ENCODE data around the gene ZNF592. TPM values are rescaled to one million over a fixed set of nuclear protein-coding genes. Genes with fewer than 3 reads are reported as not detected.

The ZNF592 gene
- 29.3 and 31.3 TPM in 2 replicates for total RNA-seq

DNA sequence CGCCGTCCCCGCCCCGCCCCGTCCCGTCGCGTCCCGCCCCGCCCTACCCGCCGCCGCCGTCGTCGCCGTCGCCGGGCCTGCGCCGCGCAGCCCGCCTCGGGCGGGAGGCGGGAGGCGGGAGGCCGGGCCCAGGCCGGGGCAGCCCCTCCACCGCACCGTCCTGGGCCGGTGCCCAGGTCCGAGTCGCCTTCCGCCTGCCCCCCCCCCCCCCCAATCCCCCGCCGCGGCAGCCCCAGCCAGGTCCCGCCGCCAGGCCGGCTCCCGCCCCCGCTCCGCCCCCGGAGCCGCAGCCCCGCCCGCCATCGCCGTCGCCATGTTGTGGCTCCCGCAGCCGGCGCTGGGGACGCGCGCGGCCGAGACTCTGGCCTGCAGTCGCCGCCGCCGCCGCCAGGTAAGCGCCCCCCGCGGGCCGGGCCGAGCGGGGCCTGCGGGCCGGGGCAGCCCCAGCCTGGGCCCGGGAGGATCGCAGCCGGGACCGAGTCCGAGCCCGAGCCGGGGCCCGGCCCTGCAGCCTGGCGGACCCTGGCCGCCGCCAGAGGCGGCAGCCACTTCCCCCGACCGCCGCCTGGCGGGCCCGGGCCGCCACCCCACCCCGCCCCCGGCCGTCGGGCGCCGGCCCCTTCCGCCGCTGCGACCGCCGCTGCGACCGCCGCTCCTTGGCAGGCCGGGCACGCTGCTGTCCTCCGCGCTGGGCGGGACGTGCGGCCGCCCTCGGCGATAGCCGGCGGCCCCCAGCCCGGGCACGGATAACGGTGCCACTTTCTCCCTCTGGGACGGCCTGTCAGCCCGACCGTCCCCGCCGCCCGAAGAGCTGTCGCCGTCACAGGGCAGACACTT is at the start of gene ZNF592:
Gene ZNF592 (plus strand): TSS at position 319 of the 837 bp plus-strand sequence. CDS start 34,084 bp downstream, outside the sequence.
- H3K27me3 Mint-ChIP-seq (ENCODE audit: low read depth): no peaks in the 10 kb centered on the region
- H3K27ac Mint-ChIP-seq: peak within 1 kb of the TSS; percentile 97
- peaks cover 47% of the 10 kb centered on the region for H3K4me1 Mint-ChIP-seq (ENCODE audit: low read depth)
- H3K9me3 Mint-ChIP-seq: no peaks in the 10 kb centered on the region
- DNase-seq (ENCODE audit: low spot score): peak; percentile 76
- intact Hi-C loops (cut with micrococcal nuclease): loop anchor here (1.0 kb wide), 2 partner anchors 13 to 32 kb away; partner anchors contain the start of gene SEC11A
- peaks cover 33% of the 10 kb centered on the region for H3K36me3 Mint-ChIP-seq (ENCODE audit: low read depth)
- peak within 1 kb of the TSS; percentile 94 for H3K4me3 Mint-ChIP-seq (ENCODE audit: low read depth)

DNA sequence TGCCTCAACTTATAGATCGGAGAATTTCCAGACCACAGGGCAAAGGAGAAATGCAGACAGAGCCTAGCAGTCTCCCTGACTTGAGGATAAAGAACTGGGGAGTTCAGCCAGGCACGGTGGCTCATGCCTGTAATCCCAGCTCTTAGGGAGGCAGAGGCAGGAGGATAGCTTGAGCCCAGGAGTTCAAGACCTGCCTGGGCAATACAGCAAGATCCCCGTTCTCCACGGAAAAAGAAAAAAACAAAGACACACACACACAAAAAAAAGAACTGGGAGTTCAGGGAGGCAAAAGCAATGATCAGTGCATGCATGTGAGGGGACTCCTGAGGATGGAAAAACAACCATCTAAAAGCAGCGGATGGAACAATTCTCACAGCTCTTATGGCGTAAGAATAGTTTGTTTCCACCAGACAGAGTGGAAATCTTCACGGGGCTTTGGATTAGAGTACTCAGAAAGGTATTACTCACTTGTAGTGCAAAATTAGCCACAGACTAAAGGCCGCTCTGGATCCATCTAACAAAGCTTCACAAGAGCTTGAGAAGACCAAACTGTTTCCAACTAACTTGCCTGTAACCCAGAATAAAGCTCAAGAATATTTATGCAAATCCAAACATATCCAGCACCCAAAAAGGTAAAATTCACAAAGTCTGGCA is 48.7 kb upstream of the ZNF592 start:
- intact Hi-C loops (cut with micrococcal nuclease): no loop called here

GRCh38 chr15:84702961-84703482 is 45.4 kb upstream of the ZNF592 start:
- peaks cover 28% of the 10 kb centered on the region for H3K36me3 Mint-ChIP-seq (ENCODE audit: low read depth)
- intact Hi-C loops (cut with micrococcal nuclease): no loop called here
- H3K4me3 Mint-ChIP-seq (ENCODE audit: low read depth): no peak overlapping the region
- H3K4me1 Mint-ChIP-seq (ENCODE audit: low read depth): peaks cover 34% of the 10 kb centered on the region
- H3K9me3 Mint-ChIP-seq: no peaks in the 10 kb centered on the region
- H3K27me3 Mint-ChIP-seq (ENCODE audit: low read depth): no peaks in the 10 kb centered on the region
- no peak for DNase-seq (ENCODE audit: low spot score)
- peak overlapping the region; percentile 19 for H3K27ac Mint-ChIP-seq

More for the DNA sequence above, 48.7 kb upstream of the ZNF592 start:
- Mint-ChIP-seq H3K4me1 (ENCODE audit: low read depth) (peaks cover 38% of the 10 kb centered on the region), H3K27ac (peak overlapping the region; percentile 4), H3K4me3 (ENCODE audit: low read depth) (no peak overlapping the region), H3K36me3 (ENCODE audit: low read depth) (peaks cover 14% of the 10 kb centered on the region), H3K9me3 (no peaks in the 10 kb centered on the region), H3K27me3 (ENCODE audit: low read depth) (no peaks in the 10 kb centered on the region)
- DNase-seq (ENCODE audit: low spot score): no peak

DNA sequence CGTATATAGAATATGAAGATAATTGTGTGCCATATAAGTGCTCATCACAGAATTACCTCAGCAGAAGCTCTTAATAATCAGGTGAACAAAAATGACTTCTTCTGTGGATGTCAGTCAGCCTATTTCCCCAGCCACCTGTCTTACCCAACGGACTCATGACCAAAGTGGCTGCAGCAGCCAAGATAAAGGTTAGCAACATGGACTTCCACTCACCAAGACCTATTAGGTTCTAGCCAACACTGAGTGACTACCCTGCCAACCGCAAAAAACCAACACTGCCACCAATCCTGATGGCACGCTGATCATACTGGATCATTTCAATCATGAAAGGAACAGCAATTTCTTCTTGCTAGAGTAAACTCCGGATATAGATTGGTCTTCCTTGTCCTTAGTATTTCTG is 44.6 kb upstream of the ZNF592 start:
- H3K4me3 Mint-ChIP-seq (ENCODE audit: low read depth): no peak overlapping the region
- peaks cover 34% of the 10 kb centered on the region for H3K36me3 Mint-ChIP-seq (ENCODE audit: low read depth)
- H3K27me3 Mint-ChIP-seq (ENCODE audit: low read depth): no peaks in the 10 kb centered on the region
- no peaks in the 10 kb centered on the region for H3K9me3 Mint-ChIP-seq
- H3K27ac Mint-ChIP-seq: no peak overlapping the region
- intact Hi-C loops (cut with micrococcal nuclease): no loop called here
- H3K4me1 Mint-ChIP-seq (ENCODE audit: low read depth): peaks cover 35% of the 10 kb centered on the region
- no peak for DNase-seq (ENCODE audit: low spot score)

DNA sequence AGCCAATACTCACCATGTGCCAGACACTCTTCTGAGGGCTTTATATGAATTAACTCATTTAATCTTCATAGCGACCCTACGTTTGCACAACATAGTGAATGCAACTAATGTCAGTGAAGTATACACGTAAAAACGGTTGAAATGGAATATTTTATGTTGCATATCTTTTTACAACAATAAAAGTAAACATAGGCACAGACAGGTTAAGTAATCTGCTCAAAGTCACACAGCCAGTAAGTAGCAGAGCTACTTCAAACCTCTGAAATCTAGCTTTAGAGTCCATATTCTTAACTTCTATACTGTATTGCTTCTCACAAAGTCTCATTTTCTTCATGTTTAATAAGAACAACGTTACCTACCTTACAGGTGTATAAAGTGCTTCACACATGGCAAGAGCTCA is 34.0 kb upstream of the ZNF592 start:
- Mint-ChIP-seq H3K9me3 (no peaks in the 10 kb centered on the region), H3K27me3 (ENCODE audit: low read depth) (no peaks in the 10 kb centered on the region), H3K4me3 (ENCODE audit: low read depth) (peak overlapping the region; percentile 92), H3K27ac (peak overlapping the region; percentile 50), H3K4me1 (ENCODE audit: low read depth) (peaks cover 29% of the 10 kb centered on the region), H3K36me3 (ENCODE audit: low read depth) (peaks cover 33% of the 10 kb centered on the region)
- intact Hi-C loops (cut with micrococcal nuclease): no loop called here
- DNase-seq (ENCODE audit: low spot score): no peak

DNA sequence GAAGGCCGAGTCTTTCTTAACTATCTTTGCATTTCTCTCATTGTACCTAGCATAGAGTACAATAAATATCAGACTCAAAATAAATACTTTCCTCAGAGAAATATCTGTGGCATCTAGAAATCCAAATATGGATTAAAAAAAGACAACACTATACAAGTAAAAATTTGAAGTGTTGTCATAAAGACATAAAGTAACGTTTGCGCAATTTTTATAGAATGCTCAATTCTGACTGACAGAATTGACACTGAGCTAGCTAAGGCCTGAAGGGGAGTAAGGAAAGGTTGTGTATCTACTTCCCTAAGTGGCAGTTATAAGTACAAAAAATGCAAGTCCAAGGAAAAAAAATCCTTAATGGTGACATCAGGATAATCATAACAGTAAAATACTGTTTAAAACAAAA is 33.6 kb upstream of the ZNF592 start:
- Mint-ChIP-seq H3K27ac (peak overlapping the region; percentile 89), H3K4me3 (ENCODE audit: low read depth) (peak overlapping the region; percentile 92), H3K9me3 (no peaks in the 10 kb centered on the region), H3K36me3 (ENCODE audit: low read depth) (peaks cover 33% of the 10 kb centered on the region), H3K4me1 (ENCODE audit: low read depth) (peaks cover 29% of the 10 kb centered on the region), H3K27me3 (ENCODE audit: low read depth) (no peaks in the 10 kb centered on the region)
- DNase-seq (ENCODE audit: low spot score): no peak
- intact Hi-C loops (cut with micrococcal nuclease): loop anchor here (1.0 kb wide), 1 partner anchor 61 kb away; the partner anchor contains the start of gene WDR73

DNA sequence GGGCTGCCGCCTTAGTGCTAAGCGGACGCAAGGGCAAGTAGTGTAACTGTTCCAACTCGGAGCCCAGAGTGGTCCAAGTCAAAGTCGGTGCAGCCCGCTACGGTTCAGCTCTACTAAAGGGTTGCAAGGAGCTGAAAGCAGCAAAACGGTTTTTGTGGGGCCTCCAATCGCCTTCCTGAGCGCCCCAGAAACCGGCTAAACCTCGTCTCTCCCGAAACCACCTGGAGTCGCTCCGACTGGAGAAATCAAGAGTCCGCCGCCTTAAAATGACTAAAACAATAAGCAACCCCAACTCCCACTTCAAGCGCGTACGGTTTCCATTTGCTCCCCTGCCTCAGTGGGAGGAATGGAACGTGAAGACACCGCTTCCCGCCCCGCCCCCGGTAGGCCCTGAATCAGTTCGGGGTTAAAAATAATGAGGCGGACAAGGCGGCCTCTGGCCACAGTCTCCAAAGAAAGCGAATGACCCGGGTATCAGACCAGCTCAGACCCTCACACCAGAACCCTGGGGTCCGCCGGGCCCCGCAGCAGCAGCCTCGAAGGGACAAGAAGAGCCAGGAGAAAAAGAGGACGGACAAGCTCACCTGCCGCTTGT is 32.9 kb upstream of the ZNF592 start:
- H3K36me3 Mint-ChIP-seq (ENCODE audit: low read depth): peaks cover 33% of the 10 kb centered on the region
- H3K27me3 Mint-ChIP-seq (ENCODE audit: low read depth): no peaks in the 10 kb centered on the region
- peak; percentile 31 for DNase-seq (ENCODE audit: low spot score)
- H3K9me3 Mint-ChIP-seq: no peaks in the 10 kb centered on the region
- H3K27ac Mint-ChIP-seq: peak overlapping the region; percentile 89
- H3K4me3 Mint-ChIP-seq (ENCODE audit: low read depth): peak overlapping the region; percentile 92
- intact Hi-C loops (cut with micrococcal nuclease): loop anchor here (1.0 kb wide), 5 partner anchors 14 to 61 kb away; partner anchors contain the start of gene WDR73
- H3K4me1 Mint-ChIP-seq (ENCODE audit: low read depth): peaks cover 29% of the 10 kb centered on the region

- peak within 1 kb of the TSS; percentile 89 for H3K27ac Mint-ChIP-seq
- H3K4me1 Mint-ChIP-seq (ENCODE audit: low read depth): peaks cover 32% of the 10 kb centered on the region
- H3K4me3 Mint-ChIP-seq (ENCODE audit: low read depth): peak within 1 kb of the TSS; percentile 92
- DNase-seq (ENCODE audit: low spot score): peak; percentile 89
- no peaks in the 10 kb centered on the region for H3K9me3 Mint-ChIP-seq
- H3K36me3 Mint-ChIP-seq (ENCODE audit: low read depth): peaks cover 33% of the 10 kb centered on the region
- H3K27me3 Mint-ChIP-seq (ENCODE audit: low read depth): no peaks in the 10 kb centered on the region
- intact Hi-C loops (cut with micrococcal nuclease): loop anchor here (1.0 kb wide), 4 partner anchors 13 to 45 kb away; no protein-coding TSS in a partner anchor
Measured at GRCh38 chr15:84716036-84716732, 32.2 kb upstream of the ZNF592 start, which contains the start of gene SEC11A. TSS of gene SEC11A (minus strand) at chr15:84716139. CDS start at chr15:84716075, 64 bp downstream.

DNA sequence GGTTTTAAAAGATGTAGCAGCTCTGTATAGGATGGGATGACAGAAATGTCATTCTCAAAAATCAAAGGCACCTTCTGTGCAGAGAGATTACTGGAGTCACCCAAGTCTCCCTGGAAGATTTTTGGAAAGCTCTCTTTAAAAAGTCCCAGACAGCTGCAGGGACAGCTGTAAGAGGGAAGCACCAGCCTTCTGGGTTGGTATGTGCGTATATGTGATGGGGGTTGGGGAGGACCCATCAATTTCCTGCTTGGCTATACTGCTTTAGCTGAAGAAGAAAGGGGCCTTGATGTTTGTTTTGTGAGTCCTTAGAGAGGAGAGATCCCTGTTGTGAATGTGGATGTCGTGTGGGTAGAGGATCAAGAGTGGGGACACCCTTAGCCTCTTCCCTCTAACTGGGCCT is 27.0 kb upstream of the ZNF592 start:
- no peak for DNase-seq (ENCODE audit: low spot score)
- Mint-ChIP-seq H3K36me3 (ENCODE audit: low read depth) (no peaks in the 10 kb centered on the region), H3K9me3 (no peaks in the 10 kb centered on the region), H3K4me3 (ENCODE audit: low read depth) (no peak overlapping the region), H3K27ac (no peak overlapping the region), H3K4me1 (ENCODE audit: low read depth) (peaks cover 30% of the 10 kb centered on the region), H3K27me3 (ENCODE audit: low read depth) (no peaks in the 10 kb centered on the region)
- intact Hi-C loops (cut with micrococcal nuclease): no loop called here

DNA sequence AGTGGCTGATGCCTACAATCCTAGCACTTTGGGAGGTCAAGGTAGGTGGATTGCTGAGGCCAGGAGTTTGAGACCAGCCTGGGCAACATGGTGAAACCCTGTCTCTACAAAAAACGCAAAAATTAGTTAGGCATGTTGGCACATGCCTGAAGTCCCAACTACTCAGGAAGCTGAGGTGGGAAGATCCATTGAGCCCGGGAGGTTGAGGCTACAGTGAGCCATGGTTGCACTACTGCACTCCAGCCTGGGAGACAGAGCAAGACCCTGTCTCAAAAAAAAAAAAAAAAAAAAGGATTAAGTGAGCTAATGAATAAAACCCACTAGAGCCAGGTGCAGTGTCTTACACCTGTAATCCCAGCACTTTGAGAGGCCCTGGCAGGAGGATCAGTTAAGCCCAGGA is 25.8 kb upstream of the ZNF592 start:
- H3K27me3 Mint-ChIP-seq (ENCODE audit: low read depth): no peaks in the 10 kb centered on the region
- intact Hi-C loops (cut with micrococcal nuclease): no loop called here
- no peak overlapping the region for H3K4me3 Mint-ChIP-seq (ENCODE audit: low read depth)
- H3K9me3 Mint-ChIP-seq: no peaks in the 10 kb centered on the region
- H3K4me1 Mint-ChIP-seq (ENCODE audit: low read depth): peaks cover 25% of the 10 kb centered on the region
- H3K36me3 Mint-ChIP-seq (ENCODE audit: low read depth): no peaks in the 10 kb centered on the region
- DNase-seq (ENCODE audit: low spot score): no peak
- H3K27ac Mint-ChIP-seq: no peak overlapping the region

DNA sequence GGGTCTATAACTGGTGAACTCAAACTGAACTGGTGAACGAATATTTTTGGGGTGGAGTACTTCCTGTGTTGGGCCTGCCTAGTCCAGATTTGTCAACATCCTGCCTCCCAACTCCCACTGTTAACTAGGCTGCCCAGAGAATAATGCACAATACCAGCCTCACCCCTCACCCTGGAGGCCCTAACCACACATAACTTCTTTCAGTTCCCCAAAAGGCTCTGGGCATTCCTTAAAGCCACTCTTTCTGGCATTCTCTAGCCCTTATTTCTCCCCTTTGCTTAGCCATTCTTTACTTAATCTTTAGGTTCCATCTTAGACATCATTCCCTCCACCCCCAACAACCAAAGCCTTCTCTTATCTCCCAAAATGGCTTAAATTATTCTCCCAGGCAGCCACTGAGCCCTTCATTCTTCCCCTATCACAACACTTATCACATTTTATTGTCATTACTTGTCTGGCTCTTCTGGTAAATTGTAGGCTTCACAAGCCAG is 23.3 kb upstream of the ZNF592 start:
- intact Hi-C loops (cut with micrococcal nuclease): no loop called here

DNA sequence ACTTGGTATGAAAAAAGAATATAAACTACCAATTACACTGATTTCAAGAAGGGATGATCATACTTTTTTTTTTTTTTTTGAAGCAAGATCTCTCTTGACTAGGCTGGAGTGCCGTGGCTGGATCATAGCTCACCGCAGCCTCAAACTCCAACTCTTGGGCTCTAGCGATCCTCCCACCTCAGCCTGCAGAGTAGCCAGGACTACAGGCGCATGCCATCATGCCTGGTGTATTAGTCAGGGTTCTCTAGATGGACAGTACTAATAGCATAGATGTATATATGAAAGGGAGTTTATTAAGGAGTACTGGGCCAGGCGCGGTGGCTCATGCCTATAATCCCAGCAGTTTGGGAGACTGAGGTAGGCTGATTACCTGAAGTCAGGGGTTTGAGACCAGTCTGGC is 21.0 kb upstream of the ZNF592 start:
- no peak for DNase-seq (ENCODE audit: low spot score)
- intact Hi-C loops (cut with micrococcal nuclease): no loop called here
- Mint-ChIP-seq H3K36me3 (ENCODE audit: low read depth) (no peaks in the 10 kb centered on the region), H3K9me3 (no peaks in the 10 kb centered on the region), H3K4me3 (ENCODE audit: low read depth) (no peak overlapping the region), H3K27me3 (ENCODE audit: low read depth) (no peaks in the 10 kb centered on the region), H3K4me1 (ENCODE audit: low read depth) (peaks cover 30% of the 10 kb centered on the region), H3K27ac (no peak overlapping the region)

More for the DNA sequence above, 23.3 kb upstream of the ZNF592 start:
- Mint-ChIP-seq H3K4me3 (ENCODE audit: low read depth) (no peak overlapping the region), H3K36me3 (ENCODE audit: low read depth) (no peaks in the 10 kb centered on the region), H3K27me3 (ENCODE audit: low read depth) (no peaks in the 10 kb centered on the region), H3K9me3 (no peaks in the 10 kb centered on the region), H3K27ac (peak overlapping the region; percentile 80), H3K4me1 (ENCODE audit: low read depth) (peaks cover 34% of the 10 kb centered on the region)
- DNase-seq (ENCODE audit: low spot score): no peak

Measured in activated T-helper 2 cell treated with anti-CD3 and anti-CD28 coated beads, Interferon-gamma antibody, Interleukin-2, Interleukin-4, amounts not matched to agents 10 μg/mL and 5 μg/mL and 100 μg/mL, durations not matched to agents 14 hours and 24 hours and 36 hours (primary cell).